Activated T-cell treated with anti-CD3 and anti-CD28 coated beads, Interleukin-2, amount 50 U/mL, for 4 hours (primary cell): Measurements from ENCODE around the gene SGMS2. TPM values are rescaled to one million over a fixed set of nuclear protein-coding genes. Genes with fewer than 3 reads are reported as not detected.
A peak's percentile ranks its signal among the peaks of the same experiment; 100 is the strongest.

Source experiments
- ATAC-seq, 2 donors: fragments of 200-7000 bp; cut with Tn5 transposase; one replicate each; pipeline ENCODE4 v1.10.0; 2021
- DNase-seq: peaks from one replicate; pipeline ENCODE4 v3.0.0-alpha.2; 2020
- H3K27me3 Mint-ChIP-seq: one replicate; pipeline ENCODE4 v1.8.0; 2021; ENCODE audit warnings: low read depth, mixed read lengths
- H3K36me3 Mint-ChIP-seq: one replicate; pipeline ENCODE4 v1.8.0; 2022; ENCODE audit warnings: mixed read lengths; ENCODE audit not compliant: insufficient read depth
- H3K4me1 Mint-ChIP-seq: one replicate; pipeline ENCODE4 v1.8.0; 2021; ENCODE audit warnings: low read depth, mixed read lengths
- H3K4me3 Mint-ChIP-seq: one replicate; pipeline ENCODE4 v1.8.0; 2021; ENCODE audit warnings: mild to moderate bottlenecking, moderate library complexity, mixed read lengths
- H3K9me3 Mint-ChIP-seq: one replicate; pipeline ENCODE4 v1.8.0; 2021; ENCODE audit warnings: mixed read lengths
- total RNA-seq, 3 donors: library from RNA; stranded (reverse); gene quantifications; one replicate each; pipeline ENCODE4 v1.2.1, GENCODE V29; 2021

SGMS2 gene
- total RNA-seq, 3 donors from 2014 or later = 0.08 to 0.54 (median 0.43) TPM

GRCh38 chr4:107870236-107870635, 45.5 kb downstream of the SGMS2 start:
- Mint-ChIP-seq H3K4me1 (no peaks in the 10 kb centered on the region), H3K4me3 (no peak overlapping the region), H3K27me3 (peaks cover 8% of the 10 kb centered on the region), H3K9me3 (no peaks in the 10 kb centered on the region), H3K36me3 (no peaks in the 10 kb centered on the region)
- no peak for DNase-seq
- no peak for ATAC-seq

DNA sequence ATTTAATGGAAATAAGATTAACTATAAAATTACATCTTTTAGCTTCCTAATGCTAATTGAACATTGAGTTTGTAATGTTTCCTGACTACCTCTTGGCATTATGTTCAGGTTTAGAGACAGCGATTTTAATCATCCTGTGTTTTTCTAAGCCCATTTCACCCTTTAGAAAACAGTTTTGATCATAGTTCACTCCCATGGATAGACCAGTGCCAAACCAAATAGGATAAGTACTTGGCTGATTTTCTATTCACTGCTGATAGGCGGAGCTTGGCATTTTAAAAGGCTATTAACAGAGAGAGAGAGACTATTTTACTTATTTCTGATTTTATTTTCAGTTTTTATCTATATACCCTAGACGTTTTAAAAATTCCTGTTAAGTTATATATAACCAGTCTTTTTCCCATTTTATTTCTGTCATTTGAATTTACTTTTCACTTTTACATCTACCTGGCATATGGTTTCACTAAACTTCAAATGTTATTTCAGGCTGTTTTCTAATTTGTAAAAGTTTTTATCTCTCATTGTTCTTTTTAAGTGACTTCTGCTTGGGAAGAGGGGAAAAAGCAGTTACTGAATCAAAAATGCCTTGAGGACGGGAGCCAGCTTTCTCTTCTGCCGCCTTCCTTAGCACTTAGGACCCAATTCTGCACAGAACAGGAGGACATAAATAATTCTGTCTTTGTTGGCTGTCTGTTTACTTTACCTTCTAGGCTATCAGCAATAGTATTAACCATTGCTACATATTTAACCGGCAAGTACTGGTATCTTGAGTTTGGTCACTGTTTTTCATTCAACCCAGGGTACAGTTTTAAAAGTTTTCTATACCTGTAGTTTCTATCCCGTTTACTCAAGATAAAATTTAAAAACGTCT, 46.4 kb downstream of the SGMS2 start:
- Mint-ChIP-seq H3K36me3 (no peaks in the 10 kb centered on the region), H3K4me1 (no peaks in the 10 kb centered on the region), H3K9me3 (no peaks in the 10 kb centered on the region), H3K27me3 (peaks cover 8% of the 10 kb centered on the region), H3K4me3 (no peak overlapping the region)
- no peak for ATAC-seq
- no peak for DNase-seq

DNA sequence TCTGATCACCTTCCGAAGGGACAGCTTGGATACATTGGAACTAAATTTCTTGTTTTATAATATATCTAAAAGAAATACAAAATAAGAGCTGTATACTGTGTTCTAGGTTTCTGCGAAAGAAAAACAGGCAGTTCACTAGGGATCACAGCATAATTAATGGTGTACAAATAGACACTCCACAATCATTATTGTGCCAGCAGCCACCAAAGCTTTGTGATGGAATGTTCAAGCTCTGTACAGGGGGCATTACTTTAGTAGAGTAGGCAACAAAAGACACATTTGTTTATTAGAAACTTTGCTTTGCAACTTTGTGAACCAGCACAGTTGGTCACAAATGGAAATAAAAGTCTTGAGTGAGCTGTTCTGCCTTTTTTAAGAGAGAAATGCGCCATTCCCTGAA, 49.3 kb downstream of the SGMS2 start:
- H3K27me3 Mint-ChIP-seq = peaks cover 8% of the 10 kb centered on the region
- no peaks in the 10 kb centered on the region for H3K9me3 Mint-ChIP-seq
- H3K4me3 Mint-ChIP-seq = no peak overlapping the region
- no peaks in the 10 kb centered on the region for H3K36me3 Mint-ChIP-seq
- ATAC-seq = no peak
- no peaks in the 10 kb centered on the region for H3K4me1 Mint-ChIP-seq
- DNase-seq = no peak

- no peak overlapping the region for H3K4me3 Mint-ChIP-seq
- peaks cover 11% of the 10 kb centered on the region for H3K27me3 Mint-ChIP-seq
Measured at GRCh38 chr4:107876099-107876498, 51.4 kb downstream of the SGMS2 start.

GRCh38 chr4:107877361-107877760, 52.6 kb downstream of the SGMS2 start:
- Mint-ChIP-seq H3K9me3 (no peaks in the 10 kb centered on the region), H3K4me1 (no peaks in the 10 kb centered on the region), H3K27me3 (peaks cover 7% of the 10 kb centered on the region), H3K4me3 (no peak overlapping the region), H3K36me3 (no peaks in the 10 kb centered on the region)
- DNase-seq (no peak), ATAC-seq (no peak)

More at GRCh38 chr4:107876099-107876498, 51.4 kb downstream of the SGMS2 start:
- H3K36me3 Mint-ChIP-seq = no peaks in the 10 kb centered on the region
- no peaks in the 10 kb centered on the region for H3K9me3 Mint-ChIP-seq
- ATAC-seq = no peak
- no peaks in the 10 kb centered on the region for H3K4me1 Mint-ChIP-seq
- no peak for DNase-seq

- DNase-seq = no peak
- peaks cover 10% of the 10 kb centered on the region for H3K27me3 Mint-ChIP-seq
- peaks cover 4% of the 10 kb centered on the region for H3K9me3 Mint-ChIP-seq
- no peak for ATAC-seq
- H3K36me3 Mint-ChIP-seq = no peaks in the 10 kb centered on the region
- no peaks in the 10 kb centered on the region for H3K4me1 Mint-ChIP-seq
- no peak overlapping the region for H3K4me3 Mint-ChIP-seq
Measured at GRCh38 chr4:107885865-107886264, 61.1 kb downstream of the SGMS2 start.

DNA sequence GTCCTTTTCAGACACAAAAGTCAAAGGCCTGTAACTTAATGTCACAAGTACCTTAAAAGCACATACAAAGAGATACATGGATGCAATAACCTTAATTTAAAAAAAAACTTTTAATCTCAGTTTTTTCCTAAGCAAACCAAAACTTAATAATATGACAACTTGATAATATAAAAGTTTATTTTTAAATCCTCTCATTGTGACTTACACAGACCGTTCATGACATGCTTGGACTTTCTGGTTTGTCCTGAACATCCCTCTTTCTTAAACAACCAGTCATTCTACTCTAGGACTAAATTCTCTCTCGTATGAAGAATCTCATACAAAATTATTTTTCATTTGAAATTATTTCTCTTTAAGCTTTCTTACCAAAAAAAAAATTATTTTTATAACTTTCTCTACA, 63.5 kb downstream of the SGMS2 start:
- Mint-ChIP-seq H3K4me3 (no peak overlapping the region), H3K4me1 (no peaks in the 10 kb centered on the region), H3K27me3 (peaks cover 3% of the 10 kb centered on the region), H3K9me3 (peaks cover 4% of the 10 kb centered on the region), H3K36me3 (no peaks in the 10 kb centered on the region)
- ATAC-seq = no peak
- no peak for DNase-seq

DNA sequence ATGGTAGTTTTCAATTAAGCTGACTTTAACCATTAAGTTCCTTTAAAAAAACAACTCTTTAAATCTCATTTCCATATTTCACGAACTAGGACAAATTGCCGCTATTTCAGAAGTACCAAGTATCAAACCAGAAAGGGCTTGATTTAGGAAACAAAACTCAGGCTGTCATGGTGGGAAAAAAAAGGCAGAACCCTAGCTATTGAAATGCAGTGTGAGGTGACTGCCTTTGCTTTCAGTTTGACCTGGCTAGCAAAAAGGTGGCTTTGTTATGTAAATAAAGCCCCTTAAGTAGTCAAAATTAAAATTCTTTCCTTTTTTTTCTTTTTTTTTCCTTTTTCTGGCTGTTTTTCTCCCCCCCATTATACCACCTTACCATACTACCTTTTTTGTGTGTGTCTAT, 66.0 kb downstream of the SGMS2 start:
- H3K36me3 Mint-ChIP-seq = no peaks in the 10 kb centered on the region
- H3K27me3 Mint-ChIP-seq = peaks cover 11% of the 10 kb centered on the region
- H3K4me1 Mint-ChIP-seq = no peaks in the 10 kb centered on the region
- ATAC-seq = no peak
- no peak for DNase-seq
- peaks cover 4% of the 10 kb centered on the region for H3K9me3 Mint-ChIP-seq
- no peak overlapping the region for H3K4me3 Mint-ChIP-seq

GRCh38 chr4:107891299-107891698, 66.6 kb downstream of the SGMS2 start:
- Mint-ChIP-seq H3K27me3 (peaks cover 11% of the 10 kb centered on the region), H3K36me3 (no peaks in the 10 kb centered on the region), H3K9me3 (peaks cover 4% of the 10 kb centered on the region), H3K4me1 (no peaks in the 10 kb centered on the region), H3K4me3 (no peak overlapping the region)
- ATAC-seq (no peak), DNase-seq (no peak)

DNA sequence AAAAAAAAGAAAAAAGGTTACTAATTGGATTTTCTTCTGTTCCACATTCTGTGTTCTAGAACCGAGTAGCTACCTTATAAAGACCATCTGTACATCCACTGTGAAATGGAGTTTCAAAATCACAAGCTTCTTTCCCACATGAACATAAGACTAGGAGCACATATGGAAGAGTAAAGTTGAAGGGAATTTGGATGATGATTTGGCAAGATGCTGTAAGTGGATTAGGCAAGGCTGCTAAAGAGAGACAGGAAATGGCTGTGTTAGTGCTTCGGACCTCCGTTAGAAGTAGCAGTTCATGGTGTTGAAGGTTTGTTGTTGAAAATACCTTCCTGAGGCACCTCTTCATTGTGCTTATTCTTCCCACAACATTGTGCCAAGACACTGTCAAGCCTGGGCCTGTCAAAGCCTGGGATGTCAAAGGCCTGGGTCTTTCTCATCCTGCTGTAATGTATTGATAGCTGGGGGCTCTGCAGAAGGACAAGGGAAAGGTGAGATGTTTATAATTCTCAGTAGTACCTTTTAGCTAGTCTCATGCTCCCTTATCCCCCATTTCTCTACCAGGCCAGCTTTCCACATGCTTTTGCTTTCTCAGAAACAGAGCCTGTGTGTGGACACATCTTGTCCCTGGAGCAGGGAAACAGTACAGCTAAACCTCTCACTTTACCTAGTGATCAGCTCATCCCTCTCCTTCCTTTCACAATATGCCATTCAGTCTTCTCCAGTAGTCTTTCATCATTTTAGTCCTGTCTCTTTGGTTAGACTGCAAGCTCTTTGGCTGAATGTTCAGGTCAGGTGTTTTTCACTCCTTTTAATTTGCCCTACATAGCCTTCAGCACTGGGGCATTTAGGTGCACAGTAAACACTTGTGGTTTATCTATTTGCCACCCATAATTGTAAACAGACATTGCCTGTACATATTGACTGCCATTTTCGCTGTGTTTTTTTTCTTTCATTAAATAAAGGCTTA, 68.7 kb downstream of the SGMS2 start:
- no peaks in the 10 kb centered on the region for H3K9me3 Mint-ChIP-seq
- no peak for DNase-seq
- H3K4me1 Mint-ChIP-seq = no peaks in the 10 kb centered on the region
- H3K36me3 Mint-ChIP-seq = no peaks in the 10 kb centered on the region
- ATAC-seq = no peak
- peaks cover 16% of the 10 kb centered on the region for H3K27me3 Mint-ChIP-seq
- no peak overlapping the region for H3K4me3 Mint-ChIP-seq

DNA sequence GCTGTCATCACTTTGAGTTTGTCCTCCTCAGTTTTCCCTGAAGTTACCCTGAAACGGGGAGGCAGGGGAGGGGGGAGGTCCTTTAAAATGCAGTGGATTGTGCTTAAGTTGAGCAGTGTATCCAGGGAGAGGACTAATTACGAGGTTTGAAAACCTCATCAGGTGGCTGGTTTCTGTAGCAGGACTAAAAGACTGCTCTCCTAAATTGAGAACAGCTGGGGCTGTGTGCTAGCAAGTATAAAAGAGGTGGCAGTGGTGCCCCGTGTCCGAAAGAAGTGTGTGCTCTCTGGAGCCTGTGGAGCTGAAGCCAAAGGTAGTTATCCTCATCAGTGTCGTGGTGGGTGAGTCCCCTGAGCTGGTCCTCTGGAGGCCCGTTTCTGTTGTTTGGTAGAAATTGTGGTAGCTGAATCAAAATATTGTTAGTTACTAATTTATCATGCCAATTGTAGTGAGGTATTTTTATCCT, 69.4 kb downstream of the SGMS2 start:
- Mint-ChIP-seq H3K9me3 (no peaks in the 10 kb centered on the region), H3K36me3 (no peaks in the 10 kb centered on the region), H3K4me1 (no peaks in the 10 kb centered on the region)

DNA sequence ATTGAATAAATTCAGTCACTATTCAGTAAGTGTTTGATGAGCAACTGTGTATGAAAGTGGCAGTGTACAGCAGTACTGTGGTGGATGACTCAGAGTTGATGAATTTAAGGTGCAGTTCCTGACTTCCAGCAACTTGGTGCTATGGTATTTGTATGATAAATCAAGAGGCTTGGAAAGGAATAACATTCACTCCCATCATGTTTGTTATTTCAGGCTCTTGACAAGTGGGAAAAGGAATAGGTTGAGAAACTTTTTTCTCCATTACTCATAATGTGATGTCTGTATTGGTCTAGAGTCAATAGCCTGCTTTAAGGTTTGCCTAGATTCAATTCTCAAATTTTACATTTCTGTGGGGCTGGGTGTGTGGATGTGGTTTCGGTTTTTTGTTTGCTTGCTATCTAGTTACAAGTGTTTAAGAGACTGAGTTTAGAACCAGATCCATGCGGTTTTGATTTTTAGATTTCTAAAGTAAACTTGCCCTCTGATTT, 71.5 kb downstream of the SGMS2 start:
- no peaks in the 10 kb centered on the region for H3K4me1 Mint-ChIP-seq
- no peaks in the 10 kb centered on the region for H3K36me3 Mint-ChIP-seq
- H3K27me3 Mint-ChIP-seq = peaks cover 18% of the 10 kb centered on the region
- no peaks in the 10 kb centered on the region for H3K9me3 Mint-ChIP-seq
- H3K4me3 Mint-ChIP-seq = no peak overlapping the region
- ATAC-seq (peak; percentile 86 to 90), DNase-seq (no peak)

More for the DNA sequence above, 69.4 kb downstream of the SGMS2 start:
- DNase-seq (no peak), ATAC-seq (no peak)
- Mint-ChIP-seq H3K4me3 (no peak overlapping the region), H3K27me3 (peaks cover 16% of the 10 kb centered on the region)

DNA sequence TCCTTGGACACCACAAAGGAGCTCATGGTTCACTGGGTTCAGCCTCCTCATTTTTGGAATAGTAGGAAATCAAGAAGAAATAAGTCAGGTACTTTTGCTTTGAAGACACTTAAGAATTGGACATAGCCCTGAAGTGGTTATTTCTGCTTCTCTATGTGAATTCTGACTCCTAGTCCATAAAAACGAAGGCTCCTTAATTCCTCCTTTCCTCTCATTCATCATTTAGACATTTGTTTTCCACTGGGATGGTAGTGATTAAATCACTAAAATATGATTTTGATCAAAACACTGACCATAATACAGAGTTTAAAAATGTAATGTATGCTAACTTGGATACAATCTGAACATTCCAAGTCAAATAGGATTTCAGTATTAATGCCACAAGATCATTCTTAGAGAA, 71.9 kb downstream of the SGMS2 start:
- H3K27me3 Mint-ChIP-seq = peaks cover 18% of the 10 kb centered on the region
- ATAC-seq = no peak
- DNase-seq = no peak
- H3K4me1 Mint-ChIP-seq = no peaks in the 10 kb centered on the region
- H3K4me3 Mint-ChIP-seq = no peak overlapping the region
- no peaks in the 10 kb centered on the region for H3K36me3 Mint-ChIP-seq
- no peaks in the 10 kb centered on the region for H3K9me3 Mint-ChIP-seq

- ATAC-seq (peak in 1 of 2 donors; percentile 39), DNase-seq (no peak)
- H3K36me3 Mint-ChIP-seq = no peaks in the 10 kb centered on the region
- H3K27me3 Mint-ChIP-seq = peaks cover 18% of the 10 kb centered on the region
- H3K4me1 Mint-ChIP-seq = no peaks in the 10 kb centered on the region
- no peaks in the 10 kb centered on the region for H3K9me3 Mint-ChIP-seq
- no peak overlapping the region for H3K4me3 Mint-ChIP-seq
Measured at GRCh38 chr4:107897823-107898222, 73.1 kb downstream of the SGMS2 start.
